BJ (cell line): ENCODE results near the gene HOXA10. TPM values are rescaled to one million over a fixed set of nuclear protein-coding genes. Genes with fewer than 3 reads are reported as not detected.

ENCODE experiments used
- CTCF ChIA-PET: fragments of 350-600 bp; formaldehyde crosslinking; extraction: SDS; loops from one replicate; lab custom pipeline; 2021; ENCODE audit warnings: antibody characterized with exemption, inconsistent platforms; lab: Yijun Ruan, JAX
- POLR2A ChIA-PET: fragments of 300-600 bp; sonication (Branson Sonifier 250); formaldehyde crosslinking; extraction: SDS; loops from one replicate; lab custom pipeline; 2021; ENCODE audit warnings: antibody characterized with exemption; lab: Charles Lee
- DNase-seq: peaks from one replicate; pipeline ENCODE4 v3.0.0-alpha.2; 2011; ENCODE audit warnings: low read depth
- H3K27me3 ChIP-seq: 2 replicates; pipeline ENCODE4 v1.6.0; 2011; ENCODE audit warnings: low read length; ENCODE audit not compliant: control insufficient read depth, insufficient read depth
- H3K36me3 ChIP-seq: 2 replicates; pipeline ENCODE4 v1.5.1; 2011; ENCODE audit warnings: low read length; ENCODE audit not compliant: control insufficient read depth, insufficient read depth
- H3K4me3 ChIP-seq: 2 replicates; pipeline ENCODE4 v1.5.1; 2011; ENCODE audit warnings: low read depth, mild to moderate bottlenecking, control low read depth, low read length
- CTCF ChIP-seq: IDR thresholded peaks from 2 replicates; pipeline ENCODE4 v1.5.1; 2011; ENCODE audit warnings: low read depth, mild to moderate bottlenecking, control low read depth, inconsistent platforms, low read length, moderate library complexity; ENCODE audit not compliant: insufficient read depth
- polyA plus RNA-seq: library from polyadenylated mRNA; depleted of rRNA; stranded (reverse); fragments of >200 nt; gene quantifications from 2 replicates; pipeline ENCODE4 v1.2.3, GENCODE V29; 2011; rRNA removed
- small RNA-seq: library from RNA; depleted of rRNA; stranded (forward); fragments of <200 nt; gene quantifications from one replicate; pipeline ENCODE3, GENCODE V24; 2012; ENCODE audit warnings: low replicate concordance, low read depth; ENCODE audit not compliant: insufficient read length

Gene HOXA10
- polyA plus RNA-seq, 1 experiment: 54.7 TPM

- ChIA-PET POLR2A (no interaction called here), CTCF (interaction anchor here (1.3 kb wide), 1 partner anchor 8 kb away, joined by 3 read pairs; no protein-coding TSS in a partner anchor)
- TF ChIP-seq CTCF: no peak
- Histone ChIP-seq H3K27me3 (no peaks in the 10 kb centered on the region), H3K36me3 (no peaks in the 10 kb centered on the region), H3K4me3 (no peak overlapping the region)
- no peak for DNase-seq
Observed at GRCh38 chr7:27123477-27124053, 50.6 kb downstream of the HOXA10 start.

GRCh38 chr7:27123007-27123476 lies 51.1 kb downstream of the HOXA10 start:
- ChIA-PET CTCF (interaction anchor here (1.3 kb wide), 1 partner anchor 9 kb away, joined by 3 read pairs; no protein-coding TSS in a partner anchor), POLR2A (no interaction called here)
- Histone ChIP-seq H3K27me3 (no peaks in the 10 kb centered on the region; the same call in 1 of the 2 replicates), H3K4me3 (no peak overlapping the region), H3K36me3 (no peaks in the 10 kb centered on the region)
- no peak for TF ChIP-seq CTCF
- no peak for DNase-seq

- Histone ChIP-seq H3K27me3 (no peaks in the 10 kb centered on the region; the same call in 1 of the 2 replicates), H3K4me3 (no peak overlapping the region), H3K36me3 (no peaks in the 10 kb centered on the region)
- no peak for DNase-seq
- TF ChIP-seq CTCF: no peak
- ChIA-PET CTCF (no interaction called here), POLR2A (no interaction called here)
Observed at GRCh38 chr7:27122077-27122910, 51.8 kb downstream of the HOXA10 start.

- TF ChIP-seq CTCF: no peak
- Histone ChIP-seq H3K4me3 (no peak overlapping the region), H3K27me3 (peaks cover 1% of the 10 kb centered on the region; the same call in 1 of the 2 replicates), H3K36me3 (no peaks in the 10 kb centered on the region)
- CTCF ChIA-PET: no interaction called here
- DNase-seq: no peak
- POLR2A ChIA-PET: no interaction called here
Observed at GRCh38 chr7:27121684-27122076, 52.4 kb downstream of the HOXA10 start.

Small RNAs within 50 kb of the gene (small RNA-seq; reads per million reads assigned to genes)
- gene AC004080.5 (not detected), gene RF02140 (not detected), gene RF02141 (not detected)

Other genes starting within 250 kb of the HOXA10 start
- 0.91 and 1.0 TPM in 2 replicates for gene HOXA1, start 78.3 kb downstream of the HOXA10 start, polyA plus RNA-seq
- gene HOXA2, start 71.6 kb downstream of the HOXA10 start, polyA plus RNA-seq: 0.09 and 0.13 TPM in 2 replicates
- gene HOXA4, start 43.6 kb downstream of the HOXA10 start, polyA plus RNA-seq: 1.2 and 1.3 TPM in 2 replicates
- gene HOXA5, start 30.6 kb downstream of the HOXA10 start, polyA plus RNA-seq: 1.2 and 1.7 TPM in 2 replicates
- gene HOXA6, start 26.5 kb downstream of the HOXA10 start, polyA plus RNA-seq: 0.45 and 0.77 TPM in 2 replicates
- gene HOXA3, start 21.7 kb downstream of the HOXA10 start, polyA plus RNA-seq: 0.09 and 0.15 TPM in 2 replicates
- gene HOXA7, start 17.6 kb downstream of the HOXA10 start, polyA plus RNA-seq: 3.8 and 4.4 TPM in 2 replicates
- 12.6 and 15.0 TPM in 2 replicates for gene HOXA9, start 8.8 kb downstream of the HOXA10 start, polyA plus RNA-seq
- 27.7 and 34.0 TPM in 2 replicates for gene HOXA11, start 10.9 kb upstream of the HOXA10 start, polyA plus RNA-seq
- 4.6 and 9.2 TPM in 2 replicates for gene HOXA13, start 25.8 kb upstream of the HOXA10 start, polyA plus RNA-seq
- gene EVX1, start 68.5 kb upstream of the HOXA10 start, polyA plus RNA-seq: not detected in 2 replicates